GM12874 (cell line): ENCODE measurements around the gene ABHD15.

ENCODE experiments used
- TF ChIP-seq, protein P1 (sequence below): IDR thresholded peaks from 2 replicates; pipeline ENCODE4 v1.5.1; 2011; ENCODE audit warnings: low read depth, mild to moderate bottlenecking, control low read depth, low read length, moderate library complexity; ENCODE audit not compliant: insufficient read depth

Gene ABHD15

DNA sequence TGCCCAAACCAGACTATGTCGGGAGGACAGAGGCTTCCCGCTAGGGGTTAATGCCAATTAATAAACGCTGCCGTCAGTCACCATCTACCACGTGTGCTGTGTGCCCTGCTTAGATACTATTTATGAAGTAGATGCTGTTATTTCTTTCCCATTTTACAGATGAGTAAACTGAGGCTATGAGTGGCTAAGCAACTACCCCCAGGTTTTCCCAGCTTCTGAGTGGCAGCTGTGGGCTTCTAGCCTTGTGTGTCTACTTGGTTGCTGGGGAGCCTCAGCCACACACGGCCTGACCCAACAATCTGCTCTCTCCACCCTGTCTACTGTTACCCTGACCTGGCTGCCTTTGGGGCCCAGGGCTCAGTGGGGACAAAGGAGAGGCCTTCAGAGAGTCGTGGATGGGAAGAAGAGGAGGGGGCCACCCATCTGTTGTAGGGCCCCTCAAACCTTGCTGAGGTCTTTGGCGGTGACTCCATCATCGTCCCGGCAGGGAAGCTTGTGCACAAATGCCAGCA is 15.5 kb upstream of the ABHD15 start:
- TF ChIP-seq, protein P1, sequence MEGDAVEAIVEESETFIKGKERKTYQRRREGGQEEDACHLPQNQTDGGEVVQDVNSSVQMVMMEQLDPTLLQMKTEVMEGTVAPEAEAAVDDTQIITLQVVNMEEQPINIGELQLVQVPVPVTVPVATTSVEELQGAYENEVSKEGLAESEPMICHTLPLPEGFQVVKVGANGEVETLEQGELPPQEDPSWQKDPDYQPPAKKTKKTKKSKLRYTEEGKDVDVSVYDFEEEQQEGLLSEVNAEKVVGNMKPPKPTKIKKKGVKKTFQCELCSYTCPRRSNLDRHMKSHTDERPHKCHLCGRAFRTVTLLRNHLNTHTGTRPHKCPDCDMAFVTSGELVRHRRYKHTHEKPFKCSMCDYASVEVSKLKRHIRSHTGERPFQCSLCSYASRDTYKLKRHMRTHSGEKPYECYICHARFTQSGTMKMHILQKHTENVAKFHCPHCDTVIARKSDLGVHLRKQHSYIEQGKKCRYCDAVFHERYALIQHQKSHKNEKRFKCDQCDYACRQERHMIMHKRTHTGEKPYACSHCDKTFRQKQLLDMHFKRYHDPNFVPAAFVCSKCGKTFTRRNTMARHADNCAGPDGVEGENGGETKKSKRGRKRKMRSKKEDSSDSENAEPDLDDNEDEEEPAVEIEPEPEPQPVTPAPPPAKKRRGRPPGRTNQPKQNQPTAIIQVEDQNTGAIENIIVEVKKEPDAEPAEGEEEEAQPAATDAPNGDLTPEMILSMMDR: no peak

DNA sequence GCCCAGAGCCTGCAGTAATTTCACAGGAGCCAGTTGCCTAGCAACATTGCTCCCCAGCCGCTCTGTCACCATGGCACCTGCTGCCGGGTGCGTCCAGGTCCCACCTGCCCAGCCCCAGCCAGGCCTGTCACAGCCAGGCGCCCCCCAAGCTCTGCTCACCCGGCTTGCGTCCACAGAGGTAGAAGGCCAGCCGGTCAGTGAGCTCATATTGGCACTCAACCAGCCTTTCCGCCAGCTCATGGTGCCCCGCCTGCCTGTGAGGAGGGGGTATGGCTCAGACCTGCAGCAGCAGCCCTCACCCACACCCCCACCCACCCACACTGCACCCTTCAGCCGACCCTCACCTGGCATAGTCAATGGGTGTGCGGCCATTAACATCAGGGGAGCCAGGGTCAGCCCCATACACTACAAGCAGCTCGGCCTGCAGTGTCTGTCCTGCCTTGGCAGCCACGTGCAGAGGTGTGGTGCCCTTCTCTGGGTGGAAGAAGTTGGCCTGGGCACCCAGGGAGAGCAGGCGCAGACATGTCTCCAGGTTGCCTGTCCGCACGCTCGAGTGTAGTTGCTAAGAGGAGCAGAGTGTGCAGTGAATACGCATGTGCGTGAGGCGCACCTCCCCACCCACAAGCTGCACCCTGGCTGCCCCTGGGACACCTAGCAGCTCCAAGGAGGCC is 14.9 kb upstream of the ABHD15 start:
- TF ChIP-seq, protein P1: no peak

DNA sequence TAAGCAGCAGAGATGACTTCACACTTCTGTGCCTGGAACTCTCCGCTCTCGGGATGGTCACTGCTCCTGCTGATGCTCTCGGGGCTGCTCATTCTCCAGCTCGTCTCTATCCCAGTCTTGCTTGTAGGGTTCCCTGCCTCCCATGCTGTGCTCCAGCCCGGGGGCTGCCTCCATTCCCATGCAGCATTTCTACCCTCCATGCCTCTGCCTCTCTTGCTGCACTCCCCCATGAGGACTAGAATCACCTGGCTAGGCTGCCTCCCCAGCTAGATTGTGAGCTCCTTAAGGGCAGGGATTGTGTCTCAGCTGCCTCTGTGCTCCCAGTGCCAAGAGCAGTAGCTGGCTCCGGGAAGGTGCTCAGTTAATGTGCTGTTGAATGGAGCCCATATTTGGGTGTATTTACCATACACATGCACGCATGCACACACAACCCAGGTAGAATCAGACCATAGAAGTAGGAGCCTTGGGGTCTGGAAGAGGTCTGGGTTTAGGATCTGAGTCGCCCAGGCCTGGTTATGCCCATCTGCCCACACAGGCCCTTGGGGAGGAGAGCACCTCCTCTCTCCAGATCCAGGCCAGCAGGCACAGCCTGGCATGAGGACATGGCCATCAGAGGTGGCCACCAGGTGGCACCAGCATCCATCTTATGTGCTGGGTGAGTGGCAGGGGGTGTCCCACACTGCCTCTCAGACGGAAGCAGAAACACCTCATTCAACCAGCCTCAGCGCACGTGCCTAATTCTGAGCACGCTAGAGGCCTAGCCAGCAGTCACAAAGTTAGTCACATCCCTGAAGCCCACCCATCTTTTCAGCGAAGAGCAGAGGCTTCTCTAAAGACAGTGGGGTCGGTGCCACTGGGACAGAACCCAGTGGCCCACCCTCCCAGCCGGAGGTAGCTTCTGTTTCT is 13.3 kb upstream of the ABHD15 start:
- TF ChIP-seq, protein P1: peak; percentile 89

DNA sequence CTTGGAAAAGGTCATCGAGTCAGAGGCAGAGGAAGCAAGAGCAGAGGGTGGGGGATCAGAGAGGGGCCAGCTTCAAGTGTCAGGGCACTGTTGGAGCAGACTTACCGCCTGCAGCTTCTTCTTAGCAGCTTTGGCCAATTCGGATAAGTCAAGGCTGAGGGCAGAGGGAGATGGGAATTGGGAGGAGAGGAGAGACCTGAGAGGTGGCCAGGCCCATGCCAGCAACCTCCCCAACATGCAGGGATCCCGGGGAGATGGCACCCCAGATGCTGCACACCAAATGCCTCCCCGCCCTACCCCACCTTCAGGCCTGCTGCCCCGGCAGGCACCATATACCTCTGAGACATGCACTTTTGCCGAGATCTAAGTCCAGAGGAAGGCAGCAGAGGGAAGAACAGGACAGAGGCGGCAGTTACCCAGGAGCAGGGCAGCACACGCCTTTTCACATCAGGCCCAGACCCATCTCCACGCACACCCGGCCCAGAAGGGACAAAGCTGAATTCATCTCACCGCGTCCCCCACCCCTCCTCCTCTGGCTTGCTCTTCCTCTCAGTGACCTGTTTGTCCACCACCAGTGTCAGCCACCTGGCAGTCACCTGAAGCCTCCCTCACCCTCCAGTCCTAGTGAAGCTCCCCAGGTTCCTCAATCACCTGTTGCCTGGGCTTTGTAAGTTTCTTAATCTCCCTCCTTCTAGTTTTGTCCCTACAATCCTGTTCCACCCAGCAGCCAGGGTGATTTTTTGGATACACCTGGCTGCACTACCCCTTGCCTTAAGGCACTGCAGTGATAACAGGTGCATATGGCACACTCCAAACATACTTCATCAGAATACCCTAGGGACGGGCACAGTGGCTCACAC is 12.0 kb upstream of the ABHD15 start:
- TF ChIP-seq, protein P1: no peak

DNA sequence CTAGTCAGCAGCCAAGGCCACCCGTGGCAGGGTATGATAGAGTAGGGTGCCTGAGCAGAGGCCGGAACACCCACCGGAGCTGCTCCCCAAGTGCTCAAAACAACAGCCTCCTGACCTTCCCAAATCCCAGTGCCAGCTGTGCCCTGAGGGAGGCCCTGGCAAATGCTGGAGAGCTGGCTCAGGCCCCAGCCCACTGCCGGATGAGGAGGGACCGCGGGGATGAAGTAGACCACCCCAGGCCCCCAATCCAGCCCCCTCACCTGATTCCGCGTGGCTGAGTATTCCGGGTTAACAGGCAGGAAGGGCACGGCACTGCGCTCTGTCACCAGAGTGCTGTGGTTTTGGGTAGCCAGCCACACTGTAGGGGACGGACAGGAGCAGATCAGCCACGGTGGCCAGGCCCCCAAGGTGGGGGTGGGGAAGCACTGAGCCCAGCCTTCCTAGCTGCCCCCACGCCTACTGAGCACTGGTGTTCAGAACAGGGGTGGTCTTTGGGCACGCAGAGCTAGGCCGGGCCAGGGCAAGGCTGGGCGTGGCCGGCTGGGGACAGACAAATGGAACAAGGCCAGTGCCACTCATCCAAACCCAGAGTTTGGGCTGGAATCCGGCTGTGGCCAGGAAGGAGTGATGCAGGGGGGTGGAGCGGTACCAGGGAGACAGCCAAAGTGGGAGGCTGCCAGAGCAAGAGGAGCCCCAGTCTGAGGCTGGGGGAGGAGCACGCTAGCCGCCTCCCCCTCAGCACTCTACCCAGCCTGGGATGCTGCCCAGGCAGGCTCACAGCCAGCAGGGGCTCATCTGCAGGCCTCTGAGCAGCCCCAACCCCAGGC is 10.8 kb upstream of the ABHD15 start:
- TF ChIP-seq, protein P1: no peak

DNA sequence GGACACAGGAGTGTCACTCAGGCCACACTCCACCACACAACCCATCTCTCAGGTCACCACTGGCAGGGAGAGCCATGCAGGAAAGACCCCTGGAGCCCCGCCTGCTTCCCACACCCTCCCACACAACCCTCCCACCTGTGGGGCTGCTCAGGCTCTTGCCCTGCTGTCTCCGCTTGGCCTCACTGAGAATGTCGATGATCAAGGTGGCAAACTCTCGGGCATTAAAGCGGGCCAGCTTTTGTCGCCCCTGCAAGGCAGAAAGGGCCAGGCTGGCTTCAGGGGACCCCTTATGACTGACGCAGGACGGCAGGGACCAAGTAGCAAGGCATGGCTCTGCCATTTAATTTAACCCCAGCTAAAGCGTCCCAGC is 10.1 kb upstream of the ABHD15 start:
- TF ChIP-seq, protein P1: no peak
